H1 (cell line): ENCODE results near the gene BCAP31. TPM values are rescaled to one million over a fixed set of nuclear protein-coding genes. Genes with fewer than 3 reads are reported as not detected.
A peak's percentile ranks its signal among the peaks of the same experiment; 100 is the strongest.

ENCODE experiments used
- CTCF ChIA-PET: fragments of 300-600 bp; sonication (Branson Sonifier 250); formaldehyde crosslinking; loops from one replicate; lab custom pipeline; 2021; ENCODE audit not compliant: partially characterized antibody; lab: Charles Lee
- POLR2A ChIA-PET: fragments of 300-600 bp; sonication (Branson Sonifier 250); formaldehyde crosslinking; loops from one replicate; lab custom pipeline; 2021; ENCODE audit warnings: inconsistent platforms; ENCODE audit not compliant: partially characterized antibody; lab: Charles Lee
- DNase-seq, 2 experiments: peaks; one replicate each; pipeline versions ENCODE4 v3.0.0 to v3.0.0-alpha.2; 2010 to 2022; ENCODE audit warnings: low spot score in 2 of 2, low read depth in 1 of 2, mixed read lengths in 1 of 2
- FAIRE-seq: peaks from 2 replicates; lab custom pipeline; 2011; peaks lifted over from hg19 to GRCh38; lab: Jason Lieb, UNC
- H2AFZ ChIP-seq: 2 replicates; pipeline ENCODE4 v1.8.1; 2012; ENCODE audit warnings: low read length, inconsistent platforms
- H2AK5ac ChIP-seq: 2 replicates; pipeline ENCODE4 v1.6.1; 2013; ENCODE audit warnings: low read depth, low read length
- H2BK120ac ChIP-seq: replicated peaks from 2 replicates; pipeline ENCODE3; 2013; ENCODE audit warnings: low read depth, low read length, inconsistent platforms
- H2BK12ac ChIP-seq: 2 replicates; pipeline ENCODE4 v1.6.1; 2013; ENCODE audit warnings: low read depth, low read length
- H2BK15ac ChIP-seq: 2 replicates; pipeline ENCODE4 v1.6.1; 2013; ENCODE audit warnings: low read length
- H2BK20ac ChIP-seq: 2 replicates; pipeline ENCODE4 v1.6.1; 2013; ENCODE audit warnings: low read length
- H2BK5ac ChIP-seq: 2 replicates; pipeline ENCODE4 v1.6.1; 2013; ENCODE audit warnings: low read depth, low read length
- H3K14ac ChIP-seq: 2 replicates; pipeline ENCODE4 v1.6.1; 2013; ENCODE audit warnings: inconsistent platforms; ENCODE audit not compliant: insufficient read length
- H3K18ac ChIP-seq: 2 replicates; pipeline ENCODE4 v1.6.1; 2013; ENCODE audit warnings: low read length; ENCODE audit errors: extremely low read depth
- H3K23ac ChIP-seq: 2 replicates; pipeline ENCODE4 v1.6.1; 2013; ENCODE audit warnings: inconsistent platforms; ENCODE audit not compliant: insufficient read length
- H3K23me2 ChIP-seq: 2 replicates; pipeline ENCODE4 v1.6.1; 2013; ENCODE audit warnings: low read depth, low read length
- H3K27ac ChIP-seq: 2 replicates; pipeline ENCODE4 v1.6.1; 2011; ENCODE audit warnings: low read depth, low read length, inconsistent platforms
- H3K27me3 ChIP-seq, 4 experiments: replicated peaks in 1 of 4; 1 replicate in 1 of 4; 2 replicates in 3 of 4; pipeline versions ENCODE4 v1.6.1 to v1.8.1; 2011 to 2013; ENCODE audit warnings: low read length in 3 of 4, mild to moderate bottlenecking in 3 of 4, inconsistent platforms in 2 of 4, mixed read lengths in 2 of 4, moderate library complexity in 1 of 4; ENCODE audit not compliant: control insufficient read depth in 3 of 4, insufficient read depth in 3 of 4; ENCODE audit errors: extremely low read depth in 1 of 4
- H3K36me3 ChIP-seq, 4 experiments: 2 replicates each; pipeline versions ENCODE4 v1.6.1 to v1.8.1; 2011 to 2013; ENCODE audit warnings: mild to moderate bottlenecking in 4 of 4, low read length in 3 of 4, moderate library complexity in 2 of 4, control low read depth in 1 of 4, inconsistent platforms in 1 of 4; ENCODE audit not compliant: insufficient read depth in 4 of 4, control insufficient read depth in 2 of 4
- H3K4ac ChIP-seq: replicated peaks from 2 replicates; pipeline ENCODE3; 2013; ENCODE audit warnings: low read length, low read depth, mixed read lengths, inconsistent platforms; ENCODE audit not compliant: insufficient read length
- H3K4me1 ChIP-seq, 4 experiments: replicated peaks in 1 of 4; 1 replicate in 1 of 4; 2 replicates in 3 of 4; pipeline versions ENCODE4 v1.6.1 to v1.8.1; 2011 to 2013; ENCODE audit warnings: low read length in 3 of 4, inconsistent platforms in 2 of 4, mixed read lengths in 1 of 4; ENCODE audit not compliant: insufficient read depth in 4 of 4, control insufficient read depth in 3 of 4
- H3K4me2 ChIP-seq, 2 experiments: 2 replicates each; pipeline versions ENCODE4 v1.6.1 to v1.8.1; 2011 to 2013; ENCODE audit warnings: low read depth in 2 of 2, low read length in 2 of 2, control low read depth in 1 of 2, inconsistent platforms in 1 of 2, mild to moderate bottlenecking in 1 of 2; ENCODE audit not compliant: insufficient read depth in 1 of 2
- H3K4me3 ChIP-seq, 4 experiments: fragments of 200-600, 300-600 bp in 1 of 4; sonication (generic), shearing (Covaris generic), sonication (Bioruptor Twin) in 1 of 4; 2 replicates each; pipeline versions ENCODE4 v1.5.1 to v1.8.1; 2011 to 2016; ENCODE audit warnings: low read length in 4 of 4, low read depth in 3 of 4, control low read depth in 2 of 4, inconsistent platforms in 2 of 4, mild to moderate bottlenecking in 2 of 4, mixed read lengths in 1 of 4, moderate library complexity in 1 of 4; ENCODE audit not compliant: insufficient read depth in 2 of 4; ENCODE audit errors: extremely low read depth in 1 of 4
- H3K56ac ChIP-seq: replicated peaks from 2 replicates; pipeline ENCODE3; 2013; ENCODE audit warnings: low read depth, mild to moderate bottlenecking, mixed read lengths, low read length, inconsistent platforms; ENCODE audit not compliant: insufficient read length
- H3K79me1 ChIP-seq: 2 replicates; pipeline ENCODE4 v1.6.1; 2013; ENCODE audit warnings: low read depth, low read length, control low read depth
- H3K79me2 ChIP-seq, 2 experiments: 2 replicates each; pipeline versions ENCODE4 v1.6.1 to v1.8.1; 2012 to 2013; ENCODE audit warnings: low read length in 2 of 2, mild to moderate bottlenecking in 2 of 2, inconsistent platforms in 1 of 2; ENCODE audit not compliant: insufficient read depth in 2 of 2, control insufficient read depth in 1 of 2
- H3K9ac ChIP-seq, 4 experiments: replicated peaks in 1 of 4; 1 replicate in 1 of 4; 2 replicates in 3 of 4; pipeline versions ENCODE4 v1.6.1 to v1.8.1; 2011 to 2013; ENCODE audit warnings: low read depth in 3 of 4, low read length in 3 of 4, control low read depth in 2 of 4, mild to moderate bottlenecking in 2 of 4, moderate library complexity in 2 of 4, inconsistent platforms in 1 of 4; ENCODE audit errors: extremely low read depth in 1 of 4
- H3K9me3 ChIP-seq, 2 experiments: 2 replicates each; pipeline versions ENCODE4 v1.6.1 to v1.8.1; 2012 to 2013; ENCODE audit warnings: mild to moderate bottlenecking in 2 of 2, moderate library complexity in 2 of 2, control low read depth in 1 of 2, inconsistent platforms in 1 of 2, low read depth in 1 of 2, low read length in 1 of 2, mixed read lengths in 1 of 2; ENCODE audit not compliant: insufficient read depth in 2 of 2
- H4K20me1 ChIP-seq, 2 experiments: replicated peaks in 1 of 2; 2 replicates each; pipeline versions ENCODE3 to v1.8.1; 2011 to 2013; ENCODE audit warnings: inconsistent platforms in 2 of 2, low read length in 2 of 2, mild to moderate bottlenecking in 1 of 2; ENCODE audit not compliant: insufficient read depth in 2 of 2, control insufficient read depth in 1 of 2
- H4K5ac ChIP-seq: 2 replicates; pipeline ENCODE4 v1.6.1; 2013; ENCODE audit warnings: low read length, low read depth, mixed read lengths, inconsistent platforms; ENCODE audit not compliant: insufficient read length
- H4K8ac ChIP-seq: 2 replicates; pipeline ENCODE4 v1.8.0; 2013; ENCODE audit warnings: mild to moderate bottlenecking, moderate library complexity, low read length, inconsistent platforms; ENCODE audit not compliant: insufficient read depth; ENCODE audit errors: extremely low read depth
- H4K91ac ChIP-seq: replicated peaks from 2 replicates; pipeline ENCODE3; 2013; ENCODE audit warnings: low read length, mixed read lengths, inconsistent platforms; ENCODE audit not compliant: insufficient read length
- CHD2 ChIP-seq: IDR thresholded peaks from 2 replicates; pipeline ENCODE4 v1.6.1; 2012; ENCODE audit warnings: low read length, improper control_type of control experiment
- RAD21 ChIP-seq, 2 experiments: IDR thresholded peaks in 1 of 2; conservative IDR thresholded peaks in 1 of 2; 2 replicates each; pipeline ENCODE4 v1.6.1; 2011; ENCODE audit warnings: low read depth in 2 of 2, low read length in 2 of 2, improper control_type of control experiment in 1 of 2, inconsistent platforms in 1 of 2, mild to moderate bottlenecking in 1 of 2, moderate library complexity in 1 of 2
- WGBS, 2 experiments: shearing (Covaris generic) in 1 of 2; methylation state at CpG; one replicate each; pipeline versions ENCODE4 v1.1.6 to v1.1.7; 2013 to 2015; ENCODE audit warnings: low lambda C conversion rate in 2 of 2, mixed read lengths in 2 of 2, inconsistent platforms in 1 of 2, low coverage in 1 of 2, missing lambda C conversion rate in 1 of 2; ENCODE audit not compliant: insufficient replicate concordance in 2 of 2, insufficient coverage in 1 of 2, insufficient read length in 1 of 2; ENCODE audit errors: extremely low coverage in 1 of 2, missing lambda C conversion rate in 1 of 2; 5-methylcytosine and 5-hydroxymethylcytosine counted together
- polyA plus RNA-seq, 7 experiments: library from polyadenylated mRNA; depleted of rRNA in 3 of 7; stranded (reverse) in 5 of 7; unstranded in 2 of 7; fragments of >200 nt in 5 of 7; fragments of 200-250 nt in 2 of 7; gene quantifications; 1 replicate in 5 of 7; 2 replicates in 1 of 7; 4 replicates in 1 of 7; pipeline versions ENCODE4 v1.2.1 to v1.2.3, GENCODE V29; 2011 to 2013; ENCODE audit warnings: missing spikeins in 2 of 7, mixed read lengths in 2 of 7
- total RNA-seq: library from RNA; stranded (reverse); fragmentation: NEBNext Ultra II Directional; extraction: Animal tissue kit (Norgen Biotek cat#: 25700); gene quantifications from 2 replicates; pipeline ENCODE4 v1.2.1, GENCODE V29; 2021
- TF ChIP-seq, protein P1 (sequence below), 3 experiments: IDR thresholded peaks; 1 replicate in 2 of 3; 2 replicates in 1 of 3; pipeline versions ENCODE4 v1.5.1 to v1.6.1; 2011; ENCODE audit warnings: low read length in 3 of 3, mild to moderate bottlenecking in 3 of 3, inconsistent platforms in 2 of 3, low read depth in 1 of 3, moderate library complexity in 1 of 3; ENCODE audit not compliant: insufficient read depth in 1 of 3; ENCODE audit errors: control extremely low read depth in 1 of 3

BCAP31 gene
- total and polyA plus RNA-seq, 2 of the 8 experiments (the other 6 are each of a cell fraction or from before 2014, with no cell fraction given): 136 to 159 TPM

DNA sequence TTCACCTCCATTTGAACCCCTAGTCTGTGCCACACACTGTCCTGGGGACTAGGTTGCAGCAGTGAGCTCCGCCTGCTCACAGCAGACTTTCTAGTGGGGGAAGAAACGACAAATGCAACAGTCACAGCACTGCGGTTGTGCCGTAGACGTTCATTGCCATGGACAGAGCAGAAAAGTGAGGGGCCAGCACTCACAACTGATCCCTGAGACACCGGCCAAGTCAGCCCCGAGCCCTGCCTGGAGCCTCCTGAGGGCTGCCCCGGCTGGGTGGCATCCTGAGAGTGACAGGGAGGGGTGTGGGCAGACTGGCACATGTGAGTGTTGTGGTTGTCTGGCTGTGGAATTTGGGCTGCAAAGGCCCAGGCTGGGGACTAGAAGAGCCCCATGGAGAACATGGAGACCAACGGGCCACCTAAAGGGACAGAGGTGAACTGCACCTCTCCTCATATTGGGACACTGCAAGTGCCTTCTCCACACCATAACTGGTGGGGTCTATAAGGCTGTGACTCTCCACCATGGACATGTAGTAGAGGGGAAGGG is 72.6 kb downstream of the BCAP31 start:
- CTCF ChIA-PET: interaction anchor here (0.9 to 28.7 kb wide), 11 partner anchors 7 to 128 kb away, joined by 3 to 408 read pairs (median 19); partner anchors contain the start of gene DUSP9
- no peak overlapping the region for H4K8ac ChIP-seq

More for the DNA sequence above, 72.6 kb downstream of the BCAP31 start:
- POLR2A ChIA-PET: interaction anchor here (1.3 kb wide), 1 partner anchor 13 kb away, joined by 3 read pairs; no protein-coding TSS in a partner anchor
- TF ChIP-seq RAD21 (IDR thresholded peaks at IDR 0.05 in 1 of 2, conservative IDR thresholded peaks at IDR 0.05 in 1 of 2; ENCODE audit: low read depth in 2 of 2, low read length in 2 of 2) (peak in 1 of 2 experiments; percentile 4; a peak in 1 of 4 replicates), CHD2 (no peak)
- TF ChIP-seq, protein P1, sequence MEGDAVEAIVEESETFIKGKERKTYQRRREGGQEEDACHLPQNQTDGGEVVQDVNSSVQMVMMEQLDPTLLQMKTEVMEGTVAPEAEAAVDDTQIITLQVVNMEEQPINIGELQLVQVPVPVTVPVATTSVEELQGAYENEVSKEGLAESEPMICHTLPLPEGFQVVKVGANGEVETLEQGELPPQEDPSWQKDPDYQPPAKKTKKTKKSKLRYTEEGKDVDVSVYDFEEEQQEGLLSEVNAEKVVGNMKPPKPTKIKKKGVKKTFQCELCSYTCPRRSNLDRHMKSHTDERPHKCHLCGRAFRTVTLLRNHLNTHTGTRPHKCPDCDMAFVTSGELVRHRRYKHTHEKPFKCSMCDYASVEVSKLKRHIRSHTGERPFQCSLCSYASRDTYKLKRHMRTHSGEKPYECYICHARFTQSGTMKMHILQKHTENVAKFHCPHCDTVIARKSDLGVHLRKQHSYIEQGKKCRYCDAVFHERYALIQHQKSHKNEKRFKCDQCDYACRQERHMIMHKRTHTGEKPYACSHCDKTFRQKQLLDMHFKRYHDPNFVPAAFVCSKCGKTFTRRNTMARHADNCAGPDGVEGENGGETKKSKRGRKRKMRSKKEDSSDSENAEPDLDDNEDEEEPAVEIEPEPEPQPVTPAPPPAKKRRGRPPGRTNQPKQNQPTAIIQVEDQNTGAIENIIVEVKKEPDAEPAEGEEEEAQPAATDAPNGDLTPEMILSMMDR (IDR thresholded peaks at IDR 0.05; ENCODE audit: control extremely low read depth in 1 of 3, insufficient read depth in 1 of 3, low read depth in 1 of 3, low read length in 3 of 3): peak in 2 of 3 experiments; percentile 16 to 51; a peak in 2 of 4 replicates
- Histone ChIP-seq H3K9ac (no peak overlapping the region), H3K23ac (no peak overlapping the region), H4K20me1 (peaks cover 0 to 4% of the 10 kb centered on the region in 2 experiments), H2BK120ac (no peak overlapping the region), H3K56ac (no peak overlapping the region), H4K91ac (no peak overlapping the region), H2BK20ac (no peak overlapping the region), H2AFZ (no peak overlapping the region), H3K27me3 (peaks cover 27 to 28% (median 27%) of the 10 kb centered on the region in 4 experiments), H2BK5ac (no peak overlapping the region), H4K5ac (no peak overlapping the region), H2BK12ac (no peak overlapping the region), H3K79me2 (no peaks in the 10 kb centered on the region), H3K18ac (no peak overlapping the region), H3K36me3 (peaks cover 0 to 4% (median 0%) of the 10 kb centered on the region in 4 experiments; a peak in 1 of 8 replicates), H3K79me1 (no peaks in the 10 kb centered on the region), H3K9me3 (no peaks in the 10 kb centered on the region), H3K4me1 (peaks cover 0 to 9% (median under 1%) of the 10 kb centered on the region in 4 experiments; a peak in 3 of 7 replicates), H2AK5ac (no peak overlapping the region), H3K4me3 (no peak overlapping the region), H3K23me2 (no peaks in the 10 kb centered on the region; the same call in 1 of the 2 replicates), H3K14ac (no peak overlapping the region), H3K27ac (no peak overlapping the region), H3K4me2 (no peak overlapping the region), H2BK15ac (no peak overlapping the region), H3K4ac (no peak overlapping the region)
- no peak for DNase-seq
- FAIRE-seq: peak; percentile 50
- WGBS, 2 experiments: 82% methylated on average over 9 of the region's 9 CpGs; no CpG with 5 or more reads in 1 of the 2 experiments
